Tibial artery (tissue), 4 donors: ENCODE results near the gene LRRC55.

ENCODE experiments used
- DNase-seq, 2 donors: peaks; one replicate each; pipeline ENCODE4 v3.0.0-alpha.2; 2019
- H3K27ac ChIP-seq, 2 donors: fragments of 200-600 bp; sonication (generic) in 1 of 2; 1 replicate in 1 of 2; 2 replicates in 1 of 2; pipeline ENCODE4 v1.5.1; 2018 to 2019; ENCODE audit warnings: mild to moderate bottlenecking in 1 of 2
- H3K27me3 ChIP-seq, 2 donors: fragments of 200-600 bp; sonication (generic) in 1 of 2; one replicate each; pipeline versions ENCODE4 v1.5.1 to v1.6.0; 2016 to 2019
- H3K36me3 ChIP-seq, 3 donors: fragments of 200-600 bp; sonication (generic) in 2 of 3; one replicate each; pipeline ENCODE4 v1.5.1; 2016 to 2019; ENCODE audit warnings: mild to moderate bottlenecking in 2 of 3
- H3K4me1 ChIP-seq, 4 donors: fragments of 200-600 bp; sonication (generic) in 2 of 4; 1 replicate in 3 of 4; 2 replicates in 1 of 4; pipeline ENCODE4 v1.5.1; 2016 to 2019
- H3K4me3 ChIP-seq, 2 donors: fragments of 200-600 bp; sonication (generic) in 1 of 2; 1 replicate in 1 of 2; 2 replicates in 1 of 2; pipeline ENCODE4 v1.5.1; 2018 to 2019; ENCODE audit warnings: mild to moderate bottlenecking in 2 of 2
- H3K9me3 ChIP-seq, 3 donors: fragments of 200-600 bp; sonication (generic) in 1 of 3; one replicate each; pipeline ENCODE4 v1.5.1; 2016 to 2019
- CTCF ChIP-seq, 2 experiments: fragments of 200-600 bp in 1 of 2; fragments of 450-650 bp in 1 of 2; IDR thresholded peaks; one replicate each; pipeline ENCODE4 v1.5.1; 2017 to 2019; ENCODE audit warnings: antibody characterized with exemption in 2 of 2, mild to moderate bottlenecking in 1 of 2, moderate library complexity in 1 of 2
- intact Hi-C: fragments of 100-400 bp; cut with DNase I; formaldehyde crosslinking; loops from one replicate; pipeline ENCODE4 v1.15.0; 2023; ENCODE audit warnings: low total_unique reads

Gene LRRC55

GRCh38 chr11:57155838-57156607, 25.7 kb upstream of the LRRC55 start:
- no peak overlapping the region for H3K4me3 ChIP-seq
- intact Hi-C loops = no loop called here
- no peak for TF ChIP-seq CTCF (IDR thresholded peaks at IDR 0.05)
- H3K4me1 ChIP-seq = no peaks in the 10 kb centered on the region
- DNase-seq = no peak
- H3K9me3 ChIP-seq = no peaks in the 10 kb centered on the region
- H3K27me3 ChIP-seq = peaks cover 0 to 18% of the 10 kb centered on the region in 2 donors
- no peak overlapping the region for H3K27ac ChIP-seq
- no peaks in the 10 kb centered on the region for H3K36me3 ChIP-seq

DNA sequence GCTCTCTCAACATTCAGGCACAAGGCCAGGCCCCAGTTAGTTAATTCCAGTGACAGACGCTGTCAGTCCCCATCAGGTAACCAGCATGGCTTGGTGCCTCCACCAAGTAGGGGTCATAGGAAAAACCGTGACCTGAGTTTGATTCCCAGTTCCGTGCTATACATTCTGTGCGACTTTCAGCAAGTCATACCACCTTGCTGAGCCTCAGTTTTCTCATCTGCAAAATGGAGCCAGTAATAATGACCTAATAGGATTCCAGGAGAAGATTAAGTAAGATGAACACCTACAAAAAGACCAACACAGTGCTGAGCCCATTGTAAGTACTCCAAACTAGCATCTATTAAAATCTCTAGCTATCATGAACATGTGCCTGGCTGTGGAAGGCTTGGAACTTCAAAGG, 24.8 kb upstream of the LRRC55 start:
- no peak for DNase-seq
- Histone ChIP-seq H3K27ac (no peak overlapping the region), H3K4me1 (no peaks in the 10 kb centered on the region), H3K36me3 (no peaks in the 10 kb centered on the region), H3K4me3 (no peak overlapping the region), H3K9me3 (no peaks in the 10 kb centered on the region), H3K27me3 (peaks cover 0 to 16% of the 10 kb centered on the region in 2 donors)
- no peak for TF ChIP-seq CTCF (IDR thresholded peaks at IDR 0.05)
- intact Hi-C loops = no loop called here

GRCh38 chr11:57157624-57158023, 24.1 kb upstream of the LRRC55 start:
- DNase-seq = no peak
- no peak overlapping the region for H3K4me3 ChIP-seq
- intact Hi-C loops = no loop called here
- no peak overlapping the region for H3K27ac ChIP-seq
- TF ChIP-seq CTCF (IDR thresholded peaks at IDR 0.05) = no peak
- H3K36me3 ChIP-seq = no peaks in the 10 kb centered on the region
- H3K9me3 ChIP-seq = no peaks in the 10 kb centered on the region
- H3K4me1 ChIP-seq = no peaks in the 10 kb centered on the region
- H3K27me3 ChIP-seq = peaks cover 0 to 16% of the 10 kb centered on the region in 2 donors

DNA sequence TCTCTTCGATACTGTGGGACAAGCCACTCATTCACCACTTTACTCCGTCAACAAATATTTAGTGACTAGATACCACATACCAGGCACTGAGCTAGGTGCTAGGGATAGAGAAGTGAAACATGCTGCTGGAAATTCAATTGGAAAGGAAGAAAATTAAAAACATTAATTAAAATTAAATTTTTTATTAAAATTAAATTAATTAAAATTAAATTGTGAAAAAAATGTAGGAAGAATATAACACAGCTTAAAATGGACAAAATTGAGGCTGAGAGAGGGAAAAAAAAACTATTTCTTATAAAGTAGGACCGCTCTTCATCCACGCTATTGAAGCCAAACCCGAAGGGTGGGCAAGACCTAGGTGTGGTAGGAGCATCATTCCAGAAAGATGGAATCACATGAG, 23.6 kb upstream of the LRRC55 start:
- intact Hi-C loops = no loop called here
- Histone ChIP-seq H3K27ac (no peak overlapping the region), H3K4me3 (no peak overlapping the region), H3K4me1 (no peaks in the 10 kb centered on the region), H3K27me3 (peaks cover 0 to 16% of the 10 kb centered on the region in 2 donors), H3K9me3 (no peaks in the 10 kb centered on the region), H3K36me3 (no peaks in the 10 kb centered on the region)
- no peak for TF ChIP-seq CTCF (IDR thresholded peaks at IDR 0.05)
- no peak for DNase-seq

DNA sequence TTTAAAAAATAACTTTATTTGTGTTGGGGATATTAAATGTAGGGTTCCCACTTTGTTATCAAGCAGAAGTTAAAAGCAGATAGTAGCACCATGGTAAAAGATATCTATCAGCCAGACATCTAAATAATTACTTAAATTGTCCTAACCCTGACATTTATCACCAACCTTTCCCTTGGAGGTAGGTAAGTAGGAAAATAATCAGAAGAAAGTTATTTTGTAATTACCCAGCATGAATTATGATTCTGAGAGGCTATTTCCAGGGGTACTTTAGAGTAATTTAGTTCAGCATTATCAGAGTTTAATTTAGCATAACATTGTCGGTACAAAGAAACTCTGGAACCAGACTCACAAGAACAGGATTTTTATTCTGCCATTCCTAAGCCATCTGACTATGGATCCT, 23.2 kb upstream of the LRRC55 start:
- TF ChIP-seq CTCF (IDR thresholded peaks at IDR 0.05) = no peak
- H3K27me3 ChIP-seq = peaks cover 0 to 16% of the 10 kb centered on the region in 2 donors
- intact Hi-C loops = no loop called here
- no peaks in the 10 kb centered on the region for H3K36me3 ChIP-seq
- no peaks in the 10 kb centered on the region for H3K9me3 ChIP-seq
- H3K27ac ChIP-seq = no peak overlapping the region
- no peaks in the 10 kb centered on the region for H3K4me1 ChIP-seq
- H3K4me3 ChIP-seq = no peak overlapping the region
- no peak for DNase-seq
